Measurements from ENCODE around the gene CD14.
A peak's percentile ranks its signal among the peaks of the same experiment; 100 is the strongest.

CD14 gene

DNA sequence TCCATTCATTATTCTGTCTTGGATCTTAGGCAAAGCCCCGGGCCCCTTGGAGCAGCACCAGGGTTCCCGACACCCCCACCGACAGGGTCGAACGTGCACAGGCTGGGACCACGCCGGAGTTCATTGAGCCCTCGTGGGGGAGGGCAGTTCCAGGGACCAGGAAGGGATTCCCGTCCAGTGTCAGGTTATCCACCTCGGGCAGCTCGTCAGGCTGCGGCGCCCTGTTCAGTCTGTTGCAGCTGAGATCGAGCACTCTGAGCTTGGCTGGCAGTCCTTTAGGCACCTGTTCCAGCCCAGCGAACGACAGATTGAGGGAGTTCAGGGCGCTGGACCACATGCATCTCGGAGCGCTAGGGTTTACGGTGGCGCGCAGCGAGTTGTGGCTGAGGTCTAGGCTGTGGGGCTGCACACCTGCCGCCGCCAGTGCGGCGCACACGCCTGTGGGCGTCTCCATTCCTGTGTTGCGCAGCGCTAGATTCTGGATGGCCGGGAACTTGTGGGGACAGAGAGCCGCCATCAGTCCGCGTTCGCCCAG, 1.1 kb downstream of the CD14 start:
- no peak overlapping the region for H4K8ac ChIP-seq (ENCODE audit: low read length)
- H3K18ac ChIP-seq (ENCODE audit: low read depth in 1 of 2, low read length in 2 of 2) = no peak overlapping the region
- no peak overlapping the region for H3K23ac ChIP-seq (ENCODE audit: low read length in 2 of 2)
- H2BK12ac ChIP-seq (ENCODE audit: low read length in 2 of 2) = no peak overlapping the region
- H3K27me3 ChIP-seq (ENCODE audit: control insufficient read depth in 1 of 2, insufficient read depth in 1 of 2, low read length in 2 of 2) = peaks cover 0 to 13% of the 10 kb centered on the region in 2 experiments
- H3K9ac ChIP-seq (ENCODE audit: low read length) = peak overlapping the region; percentile 68
- H3K36me3 ChIP-seq (ENCODE audit: control insufficient read depth in 1 of 2, insufficient read depth in 2 of 2, low read depth in 1 of 2, low read length in 2 of 2) = peaks cover 0 to 8% of the 10 kb centered on the region in 2 experiments
- no peak overlapping the region for H3K4me2 ChIP-seq (ENCODE audit: low read length, poor library complexity, severe bottlenecking)
- H2AFZ ChIP-seq (ENCODE audit: low read depth, low read length) = no peak overlapping the region
- H2BK15ac ChIP-seq (ENCODE audit: low read depth, poor library complexity, severe bottlenecking) = no peak overlapping the region
- H3K14ac ChIP-seq (ENCODE audit: low read length in 2 of 2) = no peak overlapping the region
- H3K9me3 ChIP-seq (ENCODE audit: control insufficient read depth, low read length) = peaks cover 15% of the 10 kb centered on the region
- no peak for DNase-seq
- no peaks in the 10 kb centered on the region for H3K79me1 ChIP-seq (replicated peaks; ENCODE audit: low read length, poor library complexity, severe bottlenecking)
- no peaks in the 10 kb centered on the region for H3K4me1 ChIP-seq (ENCODE audit: control insufficient read depth, insufficient read depth, low read depth, low read length)
- peak overlapping the region; percentile 21 for H4K91ac ChIP-seq (ENCODE audit: low read length)
- H3K4ac ChIP-seq (ENCODE audit: low read depth in 1 of 2, low read length in 2 of 2) = peak overlapping the region in 1 of 2 experiments; percentile 35
- no peak overlapping the region for H2AK5ac ChIP-seq (ENCODE audit: low read length, severe bottlenecking)
- no peak overlapping the region for H2BK120ac ChIP-seq (ENCODE audit: low read depth, low read length)
- H3K27ac ChIP-seq (ENCODE audit: low read length, poor library complexity, severe bottlenecking) = no peak overlapping the region
- H3K4me3 ChIP-seq (ENCODE audit: insufficient read depth in 1 of 2, low read depth in 1 of 2, low read length in 2 of 2) = peak overlapping the region in 1 of 2 experiments; percentile 72
- no peak overlapping the region for H2BK5ac ChIP-seq (ENCODE audit: low read depth, low read length, poor library complexity, severe bottlenecking)
- 94% methylated on average over 36 of the region's 36 CpGs for WGBS

DNA sequence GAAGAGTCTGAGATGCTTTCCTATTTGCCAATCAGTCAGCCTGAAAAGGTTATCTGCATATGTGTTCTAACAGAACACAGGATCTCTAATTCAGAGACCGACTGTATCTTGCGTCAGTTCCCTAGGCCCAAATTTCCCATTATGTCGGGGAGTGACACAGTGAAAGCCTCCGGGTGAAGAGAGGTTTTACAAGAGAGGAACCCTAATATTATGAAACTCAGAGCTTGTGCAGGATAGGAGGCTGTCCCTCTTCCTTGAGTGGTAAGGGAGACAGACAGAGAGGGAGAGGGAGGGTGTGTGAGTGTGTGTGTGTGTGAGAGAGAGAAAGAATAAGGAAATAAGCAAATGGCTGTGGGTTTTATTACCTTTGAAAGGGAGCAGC, 1.9 kb downstream of the CD14 start:
- Histone ChIP-seq H4K91ac (ENCODE audit: low read length) (no peak overlapping the region), H3K14ac (ENCODE audit: low read length in 2 of 2) (no peak overlapping the region), H3K18ac (ENCODE audit: low read depth in 1 of 2, low read length in 2 of 2) (no peak overlapping the region), H2BK12ac (ENCODE audit: low read length in 2 of 2) (no peak overlapping the region), H2BK5ac (ENCODE audit: low read depth, low read length, poor library complexity, severe bottlenecking) (no peak overlapping the region), H3K27ac (ENCODE audit: low read length, poor library complexity, severe bottlenecking) (no peak overlapping the region), H3K79me1 (replicated peaks; ENCODE audit: low read length, poor library complexity, severe bottlenecking) (no peaks in the 10 kb centered on the region), H3K4me2 (ENCODE audit: low read length, poor library complexity, severe bottlenecking) (no peak overlapping the region), H2BK120ac (ENCODE audit: low read depth, low read length) (no peak overlapping the region), H3K36me3 (ENCODE audit: control insufficient read depth in 1 of 2, insufficient read depth in 2 of 2, low read depth in 1 of 2, low read length in 2 of 2) (peaks cover 0 to 8% of the 10 kb centered on the region in 2 experiments), H2AFZ (ENCODE audit: low read depth, low read length) (no peak overlapping the region), H3K4ac (ENCODE audit: low read depth in 1 of 2, low read length in 2 of 2) (no peak overlapping the region), H3K23ac (ENCODE audit: low read length in 2 of 2) (no peak overlapping the region), H2AK5ac (ENCODE audit: low read length, severe bottlenecking) (no peak overlapping the region), H3K4me1 (ENCODE audit: control insufficient read depth, insufficient read depth, low read depth, low read length) (no peaks in the 10 kb centered on the region), H3K9me3 (ENCODE audit: control insufficient read depth, low read length) (peaks cover 16% of the 10 kb centered on the region), H3K9ac (ENCODE audit: low read length) (no peak overlapping the region), H3K27me3 (ENCODE audit: control insufficient read depth in 1 of 2, insufficient read depth in 1 of 2, low read length in 2 of 2) (peaks cover 0 to 13% of the 10 kb centered on the region in 2 experiments), H2BK15ac (ENCODE audit: low read depth, poor library complexity, severe bottlenecking) (no peak overlapping the region), H4K8ac (ENCODE audit: low read length) (no peak overlapping the region), H3K4me3 (ENCODE audit: insufficient read depth in 1 of 2, low read depth in 1 of 2, low read length in 2 of 2) (no peak overlapping the region)
- DNase-seq = no peak
- 96% methylated on average over 4 of the region's 4 CpGs for WGBS

DNA sequence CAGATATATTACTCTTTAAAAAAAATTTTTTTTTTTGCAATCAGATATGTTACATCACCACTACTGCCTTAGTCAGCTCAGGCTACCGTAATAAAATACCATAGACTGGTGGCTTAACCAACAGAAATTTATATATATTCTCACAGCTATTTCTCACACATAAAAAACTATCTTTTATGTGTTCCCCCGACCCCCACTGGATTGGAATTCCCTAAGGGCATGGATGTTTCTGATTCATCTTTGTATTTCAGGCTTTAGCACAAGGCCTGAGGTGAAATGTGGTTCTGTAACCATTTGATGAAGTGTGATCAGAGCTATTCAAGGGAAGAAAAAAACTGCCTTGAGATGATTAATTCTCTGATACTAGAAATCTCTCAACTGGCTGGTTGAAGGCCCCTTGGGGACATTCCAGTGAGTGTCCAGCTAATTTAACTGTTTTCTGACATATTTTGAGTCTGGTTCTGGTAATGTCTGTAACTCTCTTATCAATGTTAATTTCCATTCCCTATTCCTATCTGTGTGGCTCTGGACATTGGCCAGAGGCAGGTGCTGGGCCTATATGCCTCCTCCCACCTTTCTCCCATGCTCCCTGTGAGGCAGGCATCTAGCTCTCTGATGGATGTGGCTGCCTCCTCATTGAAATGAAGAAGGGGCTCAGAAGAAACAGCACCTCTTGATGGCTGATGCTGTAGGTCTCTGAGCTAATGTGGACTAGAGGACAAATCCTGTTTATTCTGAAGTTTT, 2.5 kb downstream of the CD14 start:
- no peak overlapping the region for H2BK15ac ChIP-seq (ENCODE audit: low read depth, poor library complexity, severe bottlenecking)
- DNase-seq = no peak
- H2AFZ ChIP-seq (ENCODE audit: low read depth, low read length) = no peak overlapping the region
- H2BK120ac ChIP-seq (ENCODE audit: low read depth, low read length) = no peak overlapping the region
- no peak overlapping the region for H3K4ac ChIP-seq (ENCODE audit: low read depth in 1 of 2, low read length in 2 of 2)
- no peak overlapping the region for H3K18ac ChIP-seq (ENCODE audit: low read depth in 1 of 2, low read length in 2 of 2)
- no peak overlapping the region for H3K4me2 ChIP-seq (ENCODE audit: low read length, poor library complexity, severe bottlenecking)
- 50% methylated on average over 2 of the region's 2 CpGs for WGBS
- no peak overlapping the region for H3K27ac ChIP-seq (ENCODE audit: low read length, poor library complexity, severe bottlenecking)
- peaks cover 0 to 13% of the 10 kb centered on the region in 2 experiments for H3K27me3 ChIP-seq (ENCODE audit: control insufficient read depth in 1 of 2, insufficient read depth in 1 of 2, low read length in 2 of 2)
- no peak overlapping the region for H2AK5ac ChIP-seq (ENCODE audit: low read length, severe bottlenecking)
- no peak overlapping the region for H4K8ac ChIP-seq (ENCODE audit: low read length)
- H3K9me3 ChIP-seq (ENCODE audit: control insufficient read depth, low read length) = peaks cover 16% of the 10 kb centered on the region
- H3K14ac ChIP-seq (ENCODE audit: low read length in 2 of 2) = no peak overlapping the region
- peaks cover 0 to 8% of the 10 kb centered on the region in 2 experiments for H3K36me3 ChIP-seq (ENCODE audit: control insufficient read depth in 1 of 2, insufficient read depth in 2 of 2, low read depth in 1 of 2, low read length in 2 of 2)
- no peak overlapping the region for H4K91ac ChIP-seq (ENCODE audit: low read length)
- no peaks in the 10 kb centered on the region for H3K79me1 ChIP-seq (replicated peaks; ENCODE audit: low read length, poor library complexity, severe bottlenecking)
- H3K23ac ChIP-seq (ENCODE audit: low read length in 2 of 2) = no peak overlapping the region
- H2BK12ac ChIP-seq (ENCODE audit: low read length in 2 of 2) = no peak overlapping the region
- no peaks in the 10 kb centered on the region for H3K4me1 ChIP-seq (ENCODE audit: control insufficient read depth, insufficient read depth, low read depth, low read length)
- no peak overlapping the region for H3K4me3 ChIP-seq (ENCODE audit: insufficient read depth in 1 of 2, low read depth in 1 of 2, low read length in 2 of 2)
- no peak overlapping the region for H3K9ac ChIP-seq (ENCODE audit: low read length)
- H2BK5ac ChIP-seq (ENCODE audit: low read depth, low read length, poor library complexity, severe bottlenecking) = no peak overlapping the region

DNA sequence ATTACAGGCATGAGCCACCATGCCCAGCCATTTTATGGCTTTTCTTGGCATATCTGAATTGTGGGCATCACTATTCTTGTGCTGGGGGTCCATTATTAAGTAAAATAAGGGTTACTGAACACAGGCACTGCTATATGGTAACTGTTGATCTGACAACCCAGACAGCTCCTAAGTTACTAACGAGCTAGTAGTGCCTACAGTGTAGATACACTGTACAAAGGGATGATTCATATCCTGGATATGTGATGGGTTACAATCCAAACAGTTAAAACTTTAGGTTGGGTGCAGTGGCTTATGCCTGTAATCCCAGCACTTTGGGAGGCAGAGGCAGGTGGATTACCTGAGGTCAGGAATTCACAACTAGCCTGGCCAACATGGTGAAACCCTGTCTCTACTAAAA, 4.3 kb downstream of the CD14 start:
- Histone ChIP-seq H3K18ac (ENCODE audit: low read depth in 1 of 2, low read length in 2 of 2) (no peak overlapping the region), H3K27ac (ENCODE audit: low read length, poor library complexity, severe bottlenecking) (no peak overlapping the region), H3K9me3 (ENCODE audit: control insufficient read depth, low read length) (peaks cover 16% of the 10 kb centered on the region), H3K4ac (ENCODE audit: low read depth in 1 of 2, low read length in 2 of 2) (no peak overlapping the region), H3K79me1 (replicated peaks; ENCODE audit: low read length, poor library complexity, severe bottlenecking) (no peaks in the 10 kb centered on the region), H3K4me1 (ENCODE audit: control insufficient read depth, insufficient read depth, low read depth, low read length) (no peaks in the 10 kb centered on the region), H2BK120ac (ENCODE audit: low read depth, low read length) (no peak overlapping the region), H3K27me3 (ENCODE audit: control insufficient read depth in 1 of 2, insufficient read depth in 1 of 2, low read length in 2 of 2) (peaks cover 0 to 13% of the 10 kb centered on the region in 2 experiments), H3K23ac (ENCODE audit: low read length in 2 of 2) (no peak overlapping the region), H3K4me2 (ENCODE audit: low read length, poor library complexity, severe bottlenecking) (no peak overlapping the region), H3K9ac (ENCODE audit: low read length) (no peak overlapping the region), H2BK12ac (ENCODE audit: low read length in 2 of 2) (no peak overlapping the region), H2BK5ac (ENCODE audit: low read depth, low read length, poor library complexity, severe bottlenecking) (no peak overlapping the region), H2AFZ (ENCODE audit: low read depth, low read length) (no peak overlapping the region), H4K91ac (ENCODE audit: low read length) (no peak overlapping the region), H2AK5ac (ENCODE audit: low read length, severe bottlenecking) (no peak overlapping the region), H3K14ac (ENCODE audit: low read length in 2 of 2) (no peak overlapping the region), H3K4me3 (ENCODE audit: insufficient read depth in 1 of 2, low read depth in 1 of 2, low read length in 2 of 2) (no peak overlapping the region), H2BK15ac (ENCODE audit: low read depth, poor library complexity, severe bottlenecking) (no peak overlapping the region), H3K36me3 (ENCODE audit: control insufficient read depth in 1 of 2, insufficient read depth in 2 of 2, low read depth in 1 of 2, low read length in 2 of 2) (peaks cover 0 to 8% of the 10 kb centered on the region in 2 experiments), H4K8ac (ENCODE audit: low read length) (no peak overlapping the region)
- 71% methylated on average over 1 of the region's 1 CpG for WGBS
- DNase-seq = no peak

All from mesenchymal stem cell (in vitro differentiated cells and primary cell).